ENCODE data around the gene MYBPC2.

Gene MYBPC2

DNA sequence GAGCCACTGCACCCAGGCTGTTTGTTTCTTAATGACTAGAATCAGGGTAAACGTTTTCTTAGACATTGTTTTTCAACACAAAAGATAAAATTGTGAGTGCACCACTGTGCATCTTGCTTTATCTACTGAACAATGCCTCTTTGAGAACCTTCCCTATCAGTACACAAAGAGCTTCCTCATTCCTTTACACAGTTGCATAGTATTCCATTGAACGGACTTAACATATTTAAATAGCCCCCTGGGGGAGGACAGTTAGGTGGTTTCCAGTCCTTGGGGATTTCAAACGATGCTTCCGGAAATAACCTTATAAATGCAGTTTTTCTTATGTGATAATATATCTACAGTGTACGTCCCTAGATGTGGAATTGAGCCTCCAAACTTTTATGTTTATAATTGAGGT, 39.9 kb upstream of the MYBPC2 start:
- H3K9ac ChIP-seq (ENCODE audit: low read depth, low read length): no peak overlapping the region
- no peak for DNase-seq
- no peak for TF ChIP-seq EZH2 (IDR thresholded peaks at IDR 0.05; ENCODE audit: borderline replicate concordance, low read depth, low read length, severe bottlenecking)
- TF ChIP-seq, protein P1, sequence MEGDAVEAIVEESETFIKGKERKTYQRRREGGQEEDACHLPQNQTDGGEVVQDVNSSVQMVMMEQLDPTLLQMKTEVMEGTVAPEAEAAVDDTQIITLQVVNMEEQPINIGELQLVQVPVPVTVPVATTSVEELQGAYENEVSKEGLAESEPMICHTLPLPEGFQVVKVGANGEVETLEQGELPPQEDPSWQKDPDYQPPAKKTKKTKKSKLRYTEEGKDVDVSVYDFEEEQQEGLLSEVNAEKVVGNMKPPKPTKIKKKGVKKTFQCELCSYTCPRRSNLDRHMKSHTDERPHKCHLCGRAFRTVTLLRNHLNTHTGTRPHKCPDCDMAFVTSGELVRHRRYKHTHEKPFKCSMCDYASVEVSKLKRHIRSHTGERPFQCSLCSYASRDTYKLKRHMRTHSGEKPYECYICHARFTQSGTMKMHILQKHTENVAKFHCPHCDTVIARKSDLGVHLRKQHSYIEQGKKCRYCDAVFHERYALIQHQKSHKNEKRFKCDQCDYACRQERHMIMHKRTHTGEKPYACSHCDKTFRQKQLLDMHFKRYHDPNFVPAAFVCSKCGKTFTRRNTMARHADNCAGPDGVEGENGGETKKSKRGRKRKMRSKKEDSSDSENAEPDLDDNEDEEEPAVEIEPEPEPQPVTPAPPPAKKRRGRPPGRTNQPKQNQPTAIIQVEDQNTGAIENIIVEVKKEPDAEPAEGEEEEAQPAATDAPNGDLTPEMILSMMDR (IDR thresholded peaks at IDR 0.05; ENCODE audit: borderline replicate concordance, extremely low read depth, low read length, poor library complexity, severe bottlenecking): no peak
- H3K36me3 ChIP-seq (ENCODE audit: insufficient read depth, low read length): peaks cover 52% of the 10 kb centered on the region
- H3K4me2 ChIP-seq (ENCODE audit: insufficient read depth, low read length): no peak overlapping the region
- H3K4me3 ChIP-seq (ENCODE audit: low read depth in 1 of 2, low read length in 2 of 2): no peak overlapping the region
- no peaks in the 10 kb centered on the region for H3K9me3 ChIP-seq (ENCODE audit: insufficient read depth, low read length, severe bottlenecking)
- ATAC-seq (ENCODE audit: insufficient read depth, low read depth): no peak
- no peak overlapping the region for H2AFZ ChIP-seq (ENCODE audit: low read depth, low read length)
- H3K27ac ChIP-seq (ENCODE audit: low read length): no peak overlapping the region
- peaks cover 41% of the 10 kb centered on the region; the same call in 1 of the 2 replicates for H4K20me1 ChIP-seq (ENCODE audit: insufficient read depth, low read length)
- peaks cover under 1% of the 10 kb centered on the region; the same call in 1 of the 2 replicates for H3K4me1 ChIP-seq (ENCODE audit: insufficient read depth, low read length)
- H3K79me2 ChIP-seq (ENCODE audit: insufficient read depth, low read length): peaks cover 85% of the 10 kb centered on the region
- H3K27me3 ChIP-seq (ENCODE audit: insufficient read depth, low read length, poor library complexity): no peaks in the 10 kb centered on the region

DNA sequence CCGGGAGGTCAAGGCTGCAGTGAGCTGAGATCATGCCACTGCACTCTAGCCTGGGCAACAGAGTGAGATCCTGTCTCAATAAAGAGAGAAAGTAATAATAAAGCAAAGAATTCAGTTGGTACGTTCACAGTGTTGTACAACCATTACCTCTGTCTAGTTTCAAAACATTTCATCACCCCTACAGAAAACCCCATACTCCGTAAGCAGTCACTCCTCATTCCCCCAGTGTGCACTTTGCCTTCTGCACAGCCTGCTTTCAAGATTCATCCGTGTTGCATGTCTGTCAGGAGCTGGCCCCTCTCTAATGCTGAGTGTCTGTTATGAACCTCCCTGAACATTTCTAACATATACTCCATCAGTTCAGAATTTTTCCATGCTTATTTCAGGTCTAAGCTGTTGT, 39.1 kb upstream of the MYBPC2 start:
- DNase-seq (no peak), ATAC-seq (ENCODE audit: insufficient read depth, low read depth) (no peak)
- no peak overlapping the region for H2AFZ ChIP-seq (ENCODE audit: low read depth, low read length)
- H3K4me3 ChIP-seq (ENCODE audit: low read depth in 1 of 2, low read length in 2 of 2): no peak overlapping the region
- H3K9me3 ChIP-seq (ENCODE audit: insufficient read depth, low read length, severe bottlenecking): no peaks in the 10 kb centered on the region
- H3K9ac ChIP-seq (ENCODE audit: low read depth, low read length): no peak overlapping the region
- peaks cover 50% of the 10 kb centered on the region for H3K36me3 ChIP-seq (ENCODE audit: insufficient read depth, low read length)
- no peak overlapping the region for H3K4me2 ChIP-seq (ENCODE audit: insufficient read depth, low read length)
- H3K79me2 ChIP-seq (ENCODE audit: insufficient read depth, low read length): peaks cover 84% of the 10 kb centered on the region
- H4K20me1 ChIP-seq (ENCODE audit: insufficient read depth, low read length): peaks cover 43% of the 10 kb centered on the region; the same call in 1 of the 2 replicates
- TF ChIP-seq EZH2 (IDR thresholded peaks at IDR 0.05; ENCODE audit: borderline replicate concordance, low read depth, low read length, severe bottlenecking): no peak
- TF ChIP-seq, protein P1 (IDR thresholded peaks at IDR 0.05; ENCODE audit: borderline replicate concordance, extremely low read depth, low read length, poor library complexity, severe bottlenecking): no peak
- H3K27ac ChIP-seq (ENCODE audit: low read length): no peak overlapping the region
- H3K4me1 ChIP-seq (ENCODE audit: insufficient read depth, low read length): no peaks in the 10 kb centered on the region
- no peaks in the 10 kb centered on the region for H3K27me3 ChIP-seq (ENCODE audit: insufficient read depth, low read length, poor library complexity)

DNA sequence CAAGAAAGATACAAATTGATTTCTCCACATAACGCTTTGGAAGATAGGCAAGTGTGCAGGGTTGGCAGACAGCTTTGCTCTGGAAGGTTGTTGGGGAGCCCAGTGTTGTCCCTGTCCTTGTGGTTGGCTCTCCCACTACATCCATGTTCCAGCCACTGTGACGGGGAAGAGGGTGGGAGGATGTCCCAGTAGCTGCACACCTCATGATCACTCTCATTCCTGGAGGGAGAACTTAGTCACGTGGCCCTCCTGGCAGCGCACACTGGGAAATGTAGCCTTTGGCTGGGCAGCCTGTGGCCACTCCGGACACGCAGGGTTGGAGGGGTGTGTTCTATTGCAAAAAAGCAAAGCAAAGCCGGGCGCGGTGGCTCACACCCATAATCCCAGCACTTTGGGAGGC, 38.7 kb upstream of the MYBPC2 start:
- Histone ChIP-seq H3K27me3 (ENCODE audit: insufficient read depth, low read length, poor library complexity) (no peaks in the 10 kb centered on the region), H3K4me1 (ENCODE audit: insufficient read depth, low read length) (no peaks in the 10 kb centered on the region), H3K9me3 (ENCODE audit: insufficient read depth, low read length, severe bottlenecking) (no peaks in the 10 kb centered on the region), H4K20me1 (ENCODE audit: insufficient read depth, low read length) (peaks cover 46% of the 10 kb centered on the region), H3K27ac (ENCODE audit: low read length) (no peak overlapping the region), H3K36me3 (ENCODE audit: insufficient read depth, low read length) (peaks cover 50% of the 10 kb centered on the region), H3K79me2 (ENCODE audit: insufficient read depth, low read length) (peaks cover 84% of the 10 kb centered on the region), H2AFZ (ENCODE audit: low read depth, low read length) (no peak overlapping the region), H3K4me3 (ENCODE audit: low read depth in 1 of 2, low read length in 2 of 2) (no peak overlapping the region), H3K4me2 (ENCODE audit: insufficient read depth, low read length) (no peak overlapping the region), H3K9ac (ENCODE audit: low read depth, low read length) (no peak overlapping the region)
- DNase-seq (no peak), ATAC-seq (ENCODE audit: insufficient read depth, low read depth) (no peak)
- no peak for TF ChIP-seq EZH2 (IDR thresholded peaks at IDR 0.05; ENCODE audit: borderline replicate concordance, low read depth, low read length, severe bottlenecking)
- TF ChIP-seq, protein P1 (IDR thresholded peaks at IDR 0.05; ENCODE audit: borderline replicate concordance, extremely low read depth, low read length, poor library complexity, severe bottlenecking): no peak
